MM.1S (cell line): ENCODE results near the gene ACAD11.

Experiments
- EZH2 ChIP-seq: fragments of 300-600 bp; sonication (generic); optimal IDR thresholded peaks from 2 replicates; pipeline ENCODE3; 2017; ENCODE audit warnings: low read depth, mild to moderate bottlenecking, antibody characterized with exemption, low read length, mixed read lengths
- TF ChIP-seq, protein P1 (sequence below): fragments of 300-600 bp; sonication (generic); IDR thresholded peaks from 2 replicates; pipeline ENCODE4 v1.5.1; 2016; ENCODE audit warnings: antibody characterized with exemption, low read length, mixed read lengths

- TF ChIP-seq, protein P1, sequence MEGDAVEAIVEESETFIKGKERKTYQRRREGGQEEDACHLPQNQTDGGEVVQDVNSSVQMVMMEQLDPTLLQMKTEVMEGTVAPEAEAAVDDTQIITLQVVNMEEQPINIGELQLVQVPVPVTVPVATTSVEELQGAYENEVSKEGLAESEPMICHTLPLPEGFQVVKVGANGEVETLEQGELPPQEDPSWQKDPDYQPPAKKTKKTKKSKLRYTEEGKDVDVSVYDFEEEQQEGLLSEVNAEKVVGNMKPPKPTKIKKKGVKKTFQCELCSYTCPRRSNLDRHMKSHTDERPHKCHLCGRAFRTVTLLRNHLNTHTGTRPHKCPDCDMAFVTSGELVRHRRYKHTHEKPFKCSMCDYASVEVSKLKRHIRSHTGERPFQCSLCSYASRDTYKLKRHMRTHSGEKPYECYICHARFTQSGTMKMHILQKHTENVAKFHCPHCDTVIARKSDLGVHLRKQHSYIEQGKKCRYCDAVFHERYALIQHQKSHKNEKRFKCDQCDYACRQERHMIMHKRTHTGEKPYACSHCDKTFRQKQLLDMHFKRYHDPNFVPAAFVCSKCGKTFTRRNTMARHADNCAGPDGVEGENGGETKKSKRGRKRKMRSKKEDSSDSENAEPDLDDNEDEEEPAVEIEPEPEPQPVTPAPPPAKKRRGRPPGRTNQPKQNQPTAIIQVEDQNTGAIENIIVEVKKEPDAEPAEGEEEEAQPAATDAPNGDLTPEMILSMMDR = no peak
- no peak for TF ChIP-seq EZH2
These were observed 110.4 kb downstream of the ACAD11 start for GRCh38 chr3:132549169-132549568.
